ENCODE measurements around the gene TRAF1. TPM values are rescaled to one million over a fixed set of nuclear protein-coding genes. Genes with fewer than 3 reads are reported as not detected.

Gene TRAF1
- polyA plus RNA-seq, 1 donor, result 6.5 TPM

GRCh38 chr9:120916991-120917880 is 9.4 kb downstream of the TRAF1 start:
- Histone ChIP-seq H3K4me3 (ENCODE audit: low read length) (no peak overlapping the region), H3K27me3 (ENCODE audit: control insufficient read depth, insufficient read depth, low read length) (no peaks in the 10 kb centered on the region), H3K36me3 (ENCODE audit: control insufficient read depth, insufficient read depth, low read length) (no peaks in the 10 kb centered on the region), H3K4me1 (ENCODE audit: control insufficient read depth, insufficient read depth, low read length) (peaks cover 4% of the 10 kb centered on the region), H3K9me3 (ENCODE audit: control insufficient read depth, low read depth, low read length) (no peaks in the 10 kb centered on the region), H3K27ac (ENCODE audit: low read length) (no peak overlapping the region)
- WGBS (ENCODE audit: insufficient coverage, low lambda C conversion rate), result 80% methylated on average over 1 of the region's 8 CpGs
- DNase-seq, result no peak

GRCh38 chr9:120916588-120916987 is 10.0 kb downstream of the TRAF1 start:
- H3K4me3 ChIP-seq (ENCODE audit: low read length), result no peak overlapping the region
- no peak for DNase-seq
- no peaks in the 10 kb centered on the region for H3K27me3 ChIP-seq (ENCODE audit: control insufficient read depth, insufficient read depth, low read length)
- H3K9me3 ChIP-seq (ENCODE audit: control insufficient read depth, low read depth, low read length), result no peaks in the 10 kb centered on the region
- no CpG with 5 or more reads among the region's 3 CpGs for WGBS (ENCODE audit: insufficient coverage, low lambda C conversion rate)
- H3K4me1 ChIP-seq (ENCODE audit: control insufficient read depth, insufficient read depth, low read length), result peaks cover 4% of the 10 kb centered on the region
- no peak overlapping the region for H3K27ac ChIP-seq (ENCODE audit: low read length)
- no peaks in the 10 kb centered on the region for H3K36me3 ChIP-seq (ENCODE audit: control insufficient read depth, insufficient read depth, low read length)

- H3K4me3 ChIP-seq (ENCODE audit: low read length), result no peak overlapping the region
- no peaks in the 10 kb centered on the region for H3K27me3 ChIP-seq (ENCODE audit: control insufficient read depth, insufficient read depth, low read length)
- H3K9me3 ChIP-seq (ENCODE audit: control insufficient read depth, low read depth, low read length), result no peaks in the 10 kb centered on the region
- H3K36me3 ChIP-seq (ENCODE audit: control insufficient read depth, insufficient read depth, low read length), result peaks cover 2% of the 10 kb centered on the region
- no peak overlapping the region for H3K27ac ChIP-seq (ENCODE audit: low read length)
- H3K4me1 ChIP-seq (ENCODE audit: control insufficient read depth, insufficient read depth, low read length), result peaks cover 4% of the 10 kb centered on the region
- 100% methylated on average over 1 of the region's 5 CpGs for WGBS (ENCODE audit: insufficient coverage, low lambda C conversion rate)
- DNase-seq, result no peak
Measured at GRCh38 chr9:120915854-120916470, 10.6 kb downstream of the TRAF1 start.

GRCh38 chr9:120914953-120915352 is 11.6 kb downstream of the TRAF1 start:
- H3K27ac ChIP-seq (ENCODE audit: low read length), result no peak overlapping the region
- no peaks in the 10 kb centered on the region for H3K9me3 ChIP-seq (ENCODE audit: control insufficient read depth, low read depth, low read length)

GRCh38 chr9:120914396-120914795 is 12.2 kb downstream of the TRAF1 start:
- Histone ChIP-seq H3K27ac (ENCODE audit: low read length) (no peak overlapping the region), H3K9me3 (ENCODE audit: control insufficient read depth, low read depth, low read length) (no peaks in the 10 kb centered on the region), H3K36me3 (ENCODE audit: control insufficient read depth, insufficient read depth, low read length) (peaks cover 4% of the 10 kb centered on the region), H3K27me3 (ENCODE audit: control insufficient read depth, insufficient read depth, low read length) (no peaks in the 10 kb centered on the region), H3K4me1 (ENCODE audit: control insufficient read depth, insufficient read depth, low read length) (no peaks in the 10 kb centered on the region), H3K4me3 (ENCODE audit: low read length) (no peak overlapping the region)
- DNase-seq, result no peak
- no CpG with 5 or more reads among the region's 3 CpGs for WGBS (ENCODE audit: insufficient coverage, low lambda C conversion rate)

More at GRCh38 chr9:120914953-120915352, 11.6 kb downstream of the TRAF1 start:
- H3K27me3 ChIP-seq (ENCODE audit: control insufficient read depth, insufficient read depth, low read length), result no peaks in the 10 kb centered on the region
- H3K36me3 ChIP-seq (ENCODE audit: control insufficient read depth, insufficient read depth, low read length), result peaks cover 4% of the 10 kb centered on the region
- DNase-seq, result no peak
- H3K4me3 ChIP-seq (ENCODE audit: low read length), result no peak overlapping the region
- H3K4me1 ChIP-seq (ENCODE audit: control insufficient read depth, insufficient read depth, low read length), result no peaks in the 10 kb centered on the region
- WGBS (ENCODE audit: insufficient coverage, low lambda C conversion rate), result no CpG with 5 or more reads among the region's 6 CpGs

GRCh38 chr9:120913647-120914264 is 12.8 kb downstream of the TRAF1 start:
- H3K27me3 ChIP-seq (ENCODE audit: control insufficient read depth, insufficient read depth, low read length), result no peaks in the 10 kb centered on the region
- H3K36me3 ChIP-seq (ENCODE audit: control insufficient read depth, insufficient read depth, low read length), result peaks cover 4% of the 10 kb centered on the region
- H3K4me3 ChIP-seq (ENCODE audit: low read length), result no peak overlapping the region
- H3K27ac ChIP-seq (ENCODE audit: low read length), result no peak overlapping the region
- no peak for DNase-seq
- H3K9me3 ChIP-seq (ENCODE audit: control insufficient read depth, low read depth, low read length), result no peaks in the 10 kb centered on the region
- WGBS (ENCODE audit: insufficient coverage, low lambda C conversion rate), result no CpG with 5 or more reads among the region's 4 CpGs
- H3K4me1 ChIP-seq (ENCODE audit: control insufficient read depth, insufficient read depth, low read length), result no peaks in the 10 kb centered on the region

- H3K4me3 ChIP-seq (ENCODE audit: low read length), result no peak overlapping the region
- H3K36me3 ChIP-seq (ENCODE audit: control insufficient read depth, insufficient read depth, low read length), result peaks cover 4% of the 10 kb centered on the region
- no peak overlapping the region for H3K27ac ChIP-seq (ENCODE audit: low read length)
- no peaks in the 10 kb centered on the region for H3K4me1 ChIP-seq (ENCODE audit: control insufficient read depth, insufficient read depth, low read length)
- H3K9me3 ChIP-seq (ENCODE audit: control insufficient read depth, low read depth, low read length), result no peaks in the 10 kb centered on the region
- DNase-seq, result no peak
- whole genome bisulfite sequencing (ENCODE audit: insufficient coverage, low lambda C conversion rate), result no CpG with 5 or more reads among the region's 13 CpGs
- no peaks in the 10 kb centered on the region for H3K27me3 ChIP-seq (ENCODE audit: control insufficient read depth, insufficient read depth, low read length)
Measured at GRCh38 chr9:120912958-120913646, 13.5 kb downstream of the TRAF1 start.

- DNase-seq, result no peak
- 60% methylated on average over 1 of the region's 9 CpGs for WGBS (ENCODE audit: insufficient coverage, low lambda C conversion rate)
- Histone ChIP-seq H3K36me3 (ENCODE audit: control insufficient read depth, insufficient read depth, low read length) (peaks cover 4% of the 10 kb centered on the region), H3K9me3 (ENCODE audit: control insufficient read depth, low read depth, low read length) (no peaks in the 10 kb centered on the region), H3K4me3 (ENCODE audit: low read length) (no peak overlapping the region), H3K4me1 (ENCODE audit: control insufficient read depth, insufficient read depth, low read length) (no peaks in the 10 kb centered on the region), H3K27ac (ENCODE audit: low read length) (no peak overlapping the region), H3K27me3 (ENCODE audit: control insufficient read depth, insufficient read depth, low read length) (no peaks in the 10 kb centered on the region)
Measured at GRCh38 chr9:120911295-120911837, 15.2 kb downstream of the TRAF1 start.

GRCh38 chr9:120910643-120911042 is 16.0 kb downstream of the TRAF1 start:
- Histone ChIP-seq H3K27ac (ENCODE audit: low read length) (no peak overlapping the region), H3K27me3 (ENCODE audit: control insufficient read depth, insufficient read depth, low read length) (no peaks in the 10 kb centered on the region), H3K36me3 (ENCODE audit: control insufficient read depth, insufficient read depth, low read length) (peaks cover 4% of the 10 kb centered on the region), H3K4me3 (ENCODE audit: low read length) (no peak overlapping the region), H3K4me1 (ENCODE audit: control insufficient read depth, insufficient read depth, low read length) (no peaks in the 10 kb centered on the region), H3K9me3 (ENCODE audit: control insufficient read depth, low read depth, low read length) (no peaks in the 10 kb centered on the region)
- no CpG with 5 or more reads among the region's 3 CpGs for WGBS (ENCODE audit: insufficient coverage, low lambda C conversion rate)
- no peak for DNase-seq

- Histone ChIP-seq H3K4me3 (ENCODE audit: low read length) (no peak overlapping the region), H3K9me3 (ENCODE audit: control insufficient read depth, low read depth, low read length) (no peaks in the 10 kb centered on the region), H3K36me3 (ENCODE audit: control insufficient read depth, insufficient read depth, low read length) (peaks cover 4% of the 10 kb centered on the region), H3K4me1 (ENCODE audit: control insufficient read depth, insufficient read depth, low read length) (no peaks in the 10 kb centered on the region), H3K27me3 (ENCODE audit: control insufficient read depth, insufficient read depth, low read length) (no peaks in the 10 kb centered on the region), H3K27ac (ENCODE audit: low read length) (no peak overlapping the region)
- no CpG with 5 or more reads among the region's 5 CpGs for WGBS (ENCODE audit: insufficient coverage, low lambda C conversion rate)
- no peak for DNase-seq
Measured at GRCh38 chr9:120909904-120910303, 16.7 kb downstream of the TRAF1 start.
